ENCODE results near the gene ZNF521. TPM values are rescaled to one million over a fixed set of nuclear protein-coding genes. Genes with fewer than 3 reads are reported as not detected.
A peak's percentile ranks its signal among the peaks of the same experiment; 100 is the strongest.

ZNF521 gene
- total RNA-seq, 1 donor from 2014 or later: 24.5 TPM

- intact Hi-C loops (cut with DNase I): no loop called here
- ATAC-seq (ENCODE audit: poor library complexity): no peak
- DNase-seq: no peak
Measured at GRCh38 chr18:25132786-25133496, 219.0 kb downstream of the ZNF521 start.

- ATAC-seq (ENCODE audit: poor library complexity): no peak
- no peak for DNase-seq
- intact Hi-C loops (cut with DNase I): no loop called here
Measured at GRCh38 chr18:25126751-25127150, 225.2 kb downstream of the ZNF521 start.

GRCh38 chr18:25125680-25126079 is 226.3 kb downstream of the ZNF521 start:
- DNase-seq (no peak), ATAC-seq (ENCODE audit: poor library complexity) (no peak)
- intact Hi-C loops (cut with DNase I): no loop called here

- DNase-seq: no peak
- intact Hi-C loops (cut with DNase I): no loop called here
- peak; percentile 62 for ATAC-seq (ENCODE audit: poor library complexity)
Measured at GRCh38 chr18:25123438-25124232, 228.3 kb downstream of the ZNF521 start.

GRCh38 chr18:25121442-25121841 is 230.5 kb downstream of the ZNF521 start:
- no peak for ATAC-seq (ENCODE audit: poor library complexity)
- DNase-seq: no peak
- intact Hi-C loops (cut with DNase I): no loop called here

GRCh38 chr18:25113566-25113965 is 238.4 kb downstream of the ZNF521 start:
- DNase-seq (no peak), ATAC-seq (ENCODE audit: poor library complexity) (no peak)
- intact Hi-C loops (cut with DNase I): no loop called here

GRCh38 chr18:25112821-25113434 is 239.0 kb downstream of the ZNF521 start:
- ATAC-seq (ENCODE audit: poor library complexity): no peak
- no peak for DNase-seq
- intact Hi-C loops (cut with DNase I): no loop called here

- DNase-seq (no peak), ATAC-seq (ENCODE audit: poor library complexity) (no peak)
- intact Hi-C loops (cut with DNase I): no loop called here
Measured at GRCh38 chr18:25111377-25112288, 240.3 kb downstream of the ZNF521 start.

GRCh38 chr18:25109484-25109883 is 242.5 kb downstream of the ZNF521 start:
- no peak for ATAC-seq (ENCODE audit: poor library complexity)
- no peak for DNase-seq
- intact Hi-C loops (cut with DNase I): no loop called here

GRCh38 chr18:25103468-25104155 is 248.4 kb downstream of the ZNF521 start:
- intact Hi-C loops (cut with DNase I): no loop called here
- DNase-seq (no peak), ATAC-seq (ENCODE audit: poor library complexity) (no peak)

- ATAC-seq (ENCODE audit: poor library complexity) (no peak), DNase-seq (no peak)
- intact Hi-C loops (cut with DNase I): no loop called here
Measured at GRCh38 chr18:25102662-25103061, 249.3 kb downstream of the ZNF521 start.

GRCh38 chr18:25100418-25100817 is 251.5 kb downstream of the ZNF521 start:
- no peak for DNase-seq
- intact Hi-C loops (cut with DNase I): no loop called here
- no peak for ATAC-seq (ENCODE audit: poor library complexity)

- DNase-seq (no peak), ATAC-seq (ENCODE audit: poor library complexity) (no peak)
- intact Hi-C loops (cut with DNase I): no loop called here
Measured at GRCh38 chr18:25099895-25100294, 252.1 kb downstream of the ZNF521 start.

GRCh38 chr18:25097569-25098056 is 254.4 kb downstream of the ZNF521 start:
- DNase-seq: no peak
- intact Hi-C loops (cut with DNase I): no loop called here
- ATAC-seq (ENCODE audit: poor library complexity): no peak

GRCh38 chr18:25097057-25097456 is 254.9 kb downstream of the ZNF521 start:
- DNase-seq: no peak
- intact Hi-C loops (cut with DNase I): no loop called here
- ATAC-seq (ENCODE audit: poor library complexity): no peak

GRCh38 chr18:25093141-25093540 is 258.8 kb downstream of the ZNF521 start:
- ATAC-seq (ENCODE audit: poor library complexity) (no peak), DNase-seq (no peak)
- intact Hi-C loops (cut with DNase I): no loop called here

GRCh38 chr18:25089470-25089869 is 262.5 kb downstream of the ZNF521 start:
- ATAC-seq (ENCODE audit: poor library complexity) (no peak), DNase-seq (no peak)
- intact Hi-C loops (cut with DNase I): no loop called here

GRCh38 chr18:25086876-25087275 is 265.1 kb downstream of the ZNF521 start:
- intact Hi-C loops (cut with DNase I): no loop called here
- ATAC-seq (ENCODE audit: poor library complexity) (no peak), DNase-seq (no peak)
